ENCODE measurements around the gene MKLN1.
"Not testable (repeated sequence)": the region's sequence is repeated elsewhere in the genome, so short reads cannot be mapped to it uniquely, and the experiment has no call there.

Gene MKLN1

GRCh38 chr7:131403322-131403721 lies 75.6 kb downstream of the MKLN1 start:
- no peak for DNase-seq

DNA sequence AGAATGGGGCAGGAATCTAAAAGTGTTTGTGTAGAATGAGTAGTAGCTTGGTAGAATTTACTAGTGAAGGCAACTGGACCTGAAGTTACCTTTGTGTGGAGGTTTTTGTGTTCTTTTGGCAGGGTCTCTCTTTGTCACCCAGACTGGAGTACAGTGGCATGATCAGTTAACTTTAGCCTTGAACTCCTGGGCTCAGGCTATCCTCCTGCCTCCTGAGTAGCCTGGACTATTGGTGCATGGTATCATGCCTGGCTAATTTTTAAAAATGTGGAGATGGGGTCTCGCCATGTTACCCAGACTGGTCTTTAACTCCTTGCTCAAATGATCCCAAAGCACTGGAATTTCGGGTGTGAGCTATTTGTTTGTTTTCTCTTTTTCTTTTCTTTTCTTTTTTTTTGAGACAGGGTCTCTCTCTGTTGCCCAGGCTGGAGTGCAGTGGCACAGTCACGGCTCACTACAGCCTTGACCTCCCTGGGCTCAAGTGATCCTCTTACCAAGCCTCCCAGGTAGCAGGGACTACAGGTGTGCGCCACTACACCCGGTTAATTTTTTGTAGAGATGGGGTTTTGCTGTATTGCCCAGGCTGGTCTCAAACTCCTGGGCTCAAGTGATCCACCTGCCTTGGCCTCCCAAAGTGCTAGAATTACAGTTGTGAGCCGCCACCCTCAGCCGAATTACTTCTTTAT lies 76.7 kb downstream of the MKLN1 start:
- no peak for DNase-seq

DNA sequence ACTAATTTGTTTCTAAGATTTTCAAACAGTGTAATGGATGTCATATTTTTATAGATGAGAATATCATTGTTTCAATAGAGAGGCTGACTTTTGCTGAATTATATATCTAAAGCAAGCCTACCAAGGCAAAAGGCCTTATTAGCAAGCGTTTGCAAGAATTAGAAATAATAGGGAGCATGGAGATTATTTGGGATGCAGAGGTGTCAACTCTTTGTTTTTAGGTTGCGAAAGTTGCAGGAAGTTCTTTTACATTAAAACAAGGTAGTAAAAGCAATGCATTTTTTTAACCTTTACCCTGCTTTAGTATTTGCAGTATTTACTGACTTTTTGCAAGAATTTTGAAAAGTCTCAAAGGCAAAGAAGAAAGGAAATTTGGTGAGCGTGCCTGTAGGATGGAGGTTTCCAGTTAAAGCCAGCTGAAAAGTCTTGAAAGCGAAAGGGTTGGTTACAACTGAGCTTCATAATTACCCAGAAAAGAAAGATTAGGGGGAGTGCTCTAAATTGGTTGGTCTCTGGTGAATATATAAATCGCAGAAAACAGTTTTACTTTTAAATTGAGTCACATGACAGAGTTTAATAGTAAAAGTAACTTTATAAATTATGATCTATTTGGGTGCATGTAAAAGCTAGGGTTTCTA lies 81.6 kb downstream of the MKLN1 start:
- DNase-seq, result no peak

DNA sequence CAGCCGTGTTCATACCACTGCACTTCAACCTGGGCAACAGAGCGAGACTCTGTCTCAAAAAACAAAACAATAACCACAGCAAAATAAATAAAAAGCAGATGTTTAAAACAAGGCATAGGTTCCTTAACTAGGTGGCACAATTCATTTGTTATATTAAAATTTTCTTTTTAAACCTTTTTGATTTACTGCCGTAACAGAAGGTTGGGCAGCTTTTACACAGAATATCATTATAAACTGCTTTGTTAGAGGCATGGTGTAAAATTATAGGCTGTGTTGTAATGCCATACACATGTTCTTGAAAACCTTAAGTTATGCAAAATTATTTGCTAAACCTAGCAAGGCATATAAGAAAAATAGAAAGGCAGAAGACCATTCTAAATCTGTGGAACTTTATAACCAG lies 84.4 kb downstream of the MKLN1 start:
- DNase-seq, result no peak

- no peak for DNase-seq
Observed at GRCh38 chr7:131413711-131414110, 86.0 kb downstream of the MKLN1 start.

DNA sequence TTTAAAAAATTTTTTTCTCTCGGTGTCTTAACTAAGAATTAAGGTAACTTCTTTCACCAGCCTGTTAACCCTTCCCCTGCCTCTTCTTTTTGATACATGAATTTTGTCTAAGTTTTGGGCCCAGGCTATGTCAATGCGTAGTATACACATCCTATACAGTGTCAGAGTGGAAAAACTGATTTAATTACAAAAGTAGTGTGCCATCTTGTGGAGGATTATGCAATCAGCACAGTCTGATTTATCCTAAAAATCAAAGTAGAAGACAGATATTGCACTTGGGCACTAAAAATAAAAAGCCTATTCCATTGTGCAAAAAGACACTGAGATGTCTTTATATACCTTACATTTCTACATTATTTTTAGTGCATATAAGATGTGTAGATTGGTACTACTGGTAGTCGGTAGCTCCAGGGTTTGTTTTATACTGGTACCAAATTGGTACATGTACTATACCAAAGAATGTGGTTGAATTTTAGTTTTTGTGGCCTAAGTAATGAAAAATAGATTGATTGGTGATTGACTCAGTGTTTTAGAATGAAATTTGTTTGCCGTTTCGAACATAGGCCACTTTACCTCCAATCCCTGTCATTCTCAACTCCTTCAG lies 96.6 kb downstream of the MKLN1 start:
- peak; percentile 5 for DNase-seq

GRCh38 chr7:131425992-131426391 lies 98.3 kb downstream of the MKLN1 start:
- DNase-seq, result no peak

GRCh38 chr7:131430826-131431225 lies 103.2 kb downstream of the MKLN1 start:
- DNase-seq, result not testable (repeated sequence)

- no peak for DNase-seq
Observed at GRCh38 chr7:131431289-131431688, 103.6 kb downstream of the MKLN1 start.

DNA sequence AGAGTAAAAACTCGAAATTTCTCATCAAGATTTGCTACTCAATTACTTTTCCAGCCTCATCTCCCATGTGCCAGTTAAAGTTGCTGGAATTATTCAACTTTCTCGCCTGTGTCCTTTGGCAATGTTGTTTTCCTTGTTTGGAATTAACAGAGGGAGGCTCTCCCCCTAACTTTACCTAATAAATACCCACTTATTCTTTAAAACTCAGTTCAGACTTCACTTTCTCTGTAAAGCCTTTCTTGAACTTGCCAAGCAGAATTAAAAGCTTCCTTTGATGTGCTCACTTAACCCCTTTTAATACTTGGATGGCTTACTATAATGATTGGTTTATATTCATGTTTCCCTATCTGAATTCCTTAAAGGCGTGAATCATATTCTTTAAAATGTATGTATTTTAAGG lies 104.1 kb downstream of the MKLN1 start:
- no peak for DNase-seq

GRCh38 chr7:131436384-131436783 lies 108.7 kb downstream of the MKLN1 start:
- DNase-seq, result no peak

GRCh38 chr7:131438969-131439368 lies 111.3 kb downstream of the MKLN1 start:
- no peak for DNase-seq

DNA sequence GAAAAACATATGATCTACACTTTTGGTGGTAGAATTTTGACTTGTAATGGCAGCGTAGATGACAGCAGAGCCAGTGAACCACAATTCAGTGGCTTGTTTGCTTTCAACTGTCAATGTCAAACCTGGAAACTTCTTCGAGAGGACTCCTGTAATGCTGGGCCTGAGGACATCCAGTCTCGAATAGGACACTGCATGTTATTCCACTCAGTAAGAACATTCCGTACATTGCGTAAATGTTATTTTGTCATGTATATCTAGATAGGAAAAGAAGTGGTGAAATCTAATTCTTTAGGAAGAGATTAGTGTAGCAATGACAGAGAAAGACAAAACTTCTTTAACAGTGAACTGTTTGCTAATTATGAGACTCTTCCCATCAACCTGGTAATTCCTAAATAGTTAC lies 115.8 kb downstream of the MKLN1 start:
- no peak for DNase-seq

DNA sequence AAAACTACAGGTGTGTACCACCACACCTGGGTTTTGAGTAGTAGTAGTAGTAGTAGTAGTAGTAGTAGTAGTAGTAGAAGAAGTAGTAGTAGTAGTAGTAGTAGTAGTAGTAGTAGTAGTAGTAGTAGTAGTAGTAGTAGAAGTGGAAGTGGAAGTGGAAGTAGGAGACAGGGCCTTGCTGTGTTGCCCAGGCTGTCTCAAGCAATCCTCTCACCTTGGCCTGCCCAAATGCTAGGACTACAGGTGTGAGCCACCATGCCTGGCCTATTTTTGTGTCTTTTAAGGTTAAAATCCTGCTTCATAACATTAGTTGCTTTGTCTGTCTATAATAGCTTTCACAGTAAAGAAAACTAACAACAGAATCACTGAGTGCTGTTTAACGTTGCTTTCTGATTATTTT lies 117.0 kb downstream of the MKLN1 start:
- DNase-seq, result no peak

DNA sequence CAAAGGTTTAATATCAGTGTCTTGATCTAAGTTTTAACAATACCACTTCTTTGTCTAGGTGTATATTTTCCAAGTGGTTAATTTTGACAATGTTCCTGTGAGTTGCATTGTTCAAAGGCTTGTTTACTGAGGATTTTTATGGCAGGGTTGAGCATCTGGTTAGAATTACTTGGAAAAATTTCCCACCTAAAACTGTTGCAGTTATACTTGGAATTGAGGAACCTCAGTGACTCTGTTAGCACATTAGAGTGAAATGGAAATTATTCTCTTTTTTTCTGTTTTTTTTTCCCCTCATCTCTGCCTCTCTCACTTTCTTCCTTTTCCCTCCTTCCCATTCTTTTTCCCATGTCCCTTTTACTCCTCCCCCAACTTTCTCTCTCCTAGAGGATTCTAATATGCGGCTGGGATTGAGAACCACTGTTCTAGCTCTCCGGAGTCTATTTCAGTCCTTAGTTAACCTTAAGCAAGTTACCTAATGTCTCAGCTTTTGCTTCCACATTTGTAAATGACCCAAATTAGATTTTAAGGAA lies 121.8 kb downstream of the MKLN1 start:
- DNase-seq, result no peak

DNA sequence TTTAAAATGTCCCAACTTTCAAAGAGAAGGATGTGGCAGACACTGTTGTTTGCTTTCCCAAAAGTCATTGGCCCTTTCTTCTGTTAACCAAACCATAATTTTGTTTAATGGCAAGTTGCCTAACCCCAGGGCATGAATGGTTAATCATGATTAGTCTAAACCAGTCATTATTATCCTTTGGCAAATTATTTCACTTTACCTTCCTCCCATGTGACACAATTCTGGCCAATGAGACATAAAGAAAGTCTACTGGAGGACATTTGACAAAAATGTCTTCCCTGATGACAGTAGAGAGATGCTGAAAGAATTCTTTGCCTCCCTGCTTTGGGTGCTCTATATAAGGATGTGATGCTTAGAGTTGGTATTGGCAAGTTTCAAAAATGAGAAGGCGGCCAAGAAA lies 126.8 kb downstream of the MKLN1 start:
- no peak for DNase-seq

DNA sequence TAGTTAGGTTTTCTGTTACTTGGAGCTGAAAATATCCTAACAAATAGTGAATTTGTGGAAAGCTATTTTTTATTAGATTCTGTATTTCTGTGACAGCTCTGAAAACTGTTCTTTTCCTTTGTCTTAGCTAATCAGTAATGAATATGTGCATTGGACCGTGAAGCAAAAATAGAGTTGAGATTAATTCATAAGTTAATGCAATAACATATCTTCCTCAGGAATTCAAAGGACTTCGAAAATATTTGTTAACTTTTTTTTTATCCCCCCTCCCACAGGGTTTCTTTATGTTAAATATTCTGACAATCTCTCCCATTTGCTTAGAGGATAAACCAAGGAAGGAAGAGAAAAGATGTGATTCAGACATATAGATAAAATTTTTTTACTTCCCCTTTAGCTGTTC lies 127.3 kb downstream of the MKLN1 start:
- no peak for DNase-seq

GRCh38 chr7:131455546-131455945 lies 127.9 kb downstream of the MKLN1 start:
- no peak for DNase-seq

GRCh38 chr7:131456338-131456737 lies 128.7 kb downstream of the MKLN1 start:
- no peak for DNase-seq

DNA sequence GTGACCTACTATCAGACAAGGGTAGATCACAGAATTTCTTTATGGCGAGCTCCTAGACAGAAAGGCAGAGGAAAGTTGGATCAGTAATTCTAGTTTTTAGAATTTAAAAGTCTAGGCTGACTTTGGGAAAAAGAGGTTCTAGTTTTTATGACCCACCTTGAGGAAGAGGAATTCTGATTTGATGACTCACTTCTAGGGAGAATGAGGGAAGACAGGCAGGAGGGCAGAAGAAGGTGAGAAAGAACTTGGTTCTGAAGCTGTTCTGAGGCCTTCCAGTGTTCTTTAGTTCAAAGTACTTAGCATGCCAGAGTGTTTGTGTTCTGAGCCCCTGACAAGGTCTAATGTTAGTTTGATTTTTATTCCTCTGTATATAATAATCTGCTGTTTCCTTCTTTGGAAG lies 131.6 kb downstream of the MKLN1 start:
- DNase-seq, result no peak

GRCh38 chr7:131462059-131462458 lies 134.4 kb downstream of the MKLN1 start:
- DNase-seq, result no peak

GRCh38 chr7:131462715-131463114 lies 135.0 kb downstream of the MKLN1 start:
- DNase-seq, result not testable (repeated sequence)

DNA sequence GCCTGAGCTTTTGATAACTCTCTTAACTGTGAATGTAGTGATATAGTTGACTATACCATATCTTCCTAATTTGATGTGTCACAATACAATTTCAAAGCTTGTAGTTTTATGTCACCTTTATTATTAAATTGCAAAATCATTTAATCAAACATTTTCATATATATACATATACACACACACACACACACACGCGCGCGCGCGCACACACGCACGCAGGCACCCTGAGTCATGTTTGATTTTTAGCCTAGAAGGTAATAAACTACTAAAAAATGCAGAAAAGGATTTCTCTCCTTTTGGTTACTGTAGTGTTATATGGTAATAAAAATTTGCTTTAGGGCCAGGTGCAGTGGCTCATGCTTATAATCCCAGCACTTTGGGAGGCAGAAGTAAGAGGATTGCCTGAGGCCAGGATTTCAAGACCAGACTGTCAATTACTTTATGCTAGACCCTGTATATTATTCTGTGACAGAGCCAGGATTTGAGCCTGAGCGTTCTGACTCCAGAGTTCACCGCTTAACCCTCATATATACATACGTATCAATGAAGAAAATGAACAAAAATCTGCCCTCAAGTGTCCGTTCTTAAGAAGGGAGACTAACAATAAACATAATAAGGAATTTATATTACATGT lies 139.2 kb downstream of the MKLN1 start:
- DNase-seq, result no peak

DNA sequence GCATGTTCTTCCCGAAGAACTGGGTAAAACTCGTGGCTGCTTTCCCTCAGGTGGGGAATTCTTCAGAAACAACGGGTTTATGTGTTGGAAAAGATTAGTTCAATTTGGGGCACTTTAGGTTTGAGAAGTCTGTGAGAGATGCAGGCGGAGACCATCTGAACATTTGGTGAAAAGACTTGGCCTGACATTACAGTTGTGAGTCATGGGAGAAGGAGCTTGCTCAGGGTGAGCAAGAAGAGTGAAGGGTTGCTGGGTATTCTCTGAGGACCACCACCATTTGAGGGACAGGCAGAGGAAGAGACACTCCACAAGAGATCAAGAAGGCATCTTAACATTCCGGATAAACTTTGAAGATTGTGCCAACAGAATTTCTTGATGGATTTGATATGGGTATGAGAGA lies 140.1 kb downstream of the MKLN1 start:
- DNase-seq, result no peak
